Lung microvascular endothelial cell (primary cell): Measurements from ENCODE around the gene HOXA3. TPM values are rescaled to one million over a fixed set of nuclear protein-coding genes. Genes with fewer than 3 reads are reported as not detected.
A peak's percentile ranks its signal among the peaks of the same experiment; 100 is the strongest.

Source experiments
- DNase-seq, 2 donors: peaks; one replicate each; pipeline versions ENCODE4 v3.0.0 to v3.0.0-alpha.2; 2010; ENCODE audit warnings: low read depth in 2 of 2
- total RNA-seq: library from RNA; depleted of rRNA; stranded (reverse); fragments of >200 nt; gene quantifications from 2 replicates; pipeline ENCODE4 v1.2.1, GENCODE V29; 2014

The HOXA3 gene
- total RNA-seq, 1 donor from 2014 or later = 5.0 TPM

- no peak for DNase-seq
Measured at GRCh38 chr7:27131390-27131819, 21.0 kb downstream of the HOXA3 start.

DNA sequence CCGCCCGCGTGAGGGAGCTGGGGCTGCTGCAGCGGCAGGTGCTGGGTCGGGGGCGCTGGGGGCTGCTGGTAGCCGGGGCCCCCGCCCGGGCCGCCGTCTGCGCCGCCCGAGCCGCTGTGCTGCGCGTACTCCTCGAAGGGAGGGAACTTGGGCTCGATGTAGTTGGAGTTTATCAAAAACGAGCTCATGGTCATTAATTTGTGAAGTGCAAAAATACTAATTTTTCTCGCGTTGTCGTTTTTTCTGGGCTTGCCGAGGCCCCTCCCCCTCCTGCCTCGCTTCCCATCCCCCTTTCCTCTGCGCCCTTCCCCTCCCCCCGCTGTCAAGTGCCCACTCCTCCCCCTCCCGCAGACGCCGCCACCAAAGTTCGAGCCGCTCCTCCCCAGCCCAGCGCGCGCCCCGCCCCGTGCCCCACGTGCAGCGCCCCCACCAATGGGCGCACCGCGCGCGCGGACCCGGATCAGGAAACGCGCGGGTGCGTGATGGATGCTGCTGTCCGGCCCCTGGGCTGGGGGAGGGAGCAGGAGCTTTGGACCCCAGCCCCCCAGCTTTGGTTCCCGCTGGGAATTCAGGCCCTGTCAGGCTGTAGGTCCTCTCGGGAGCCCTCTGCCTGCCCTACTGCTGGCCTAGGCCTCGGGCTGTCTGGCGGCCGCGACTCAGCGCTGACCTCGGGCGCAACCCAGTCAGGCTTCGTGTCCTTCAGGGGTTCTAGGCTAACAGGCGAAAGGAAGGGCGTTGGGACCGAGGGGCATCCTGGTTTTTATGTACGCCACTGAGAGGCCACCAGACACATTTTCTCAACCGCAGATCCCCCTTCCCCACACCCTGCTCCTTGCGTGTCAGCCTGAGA is 21.6 kb downstream of the HOXA3 start, which contains the start of gene HOXA4:
Gene HOXA4, minus strand, starts transcription at position 218 of the 850 bp plus-strand sequence. Its CDS starts 24 bp downstream, at position 194.
- peak; percentile 95 to 96 for DNase-seq

- DNase-seq = peak; percentile 63 to 68
Measured at GRCh38 chr7:27129729-27130539, 22.4 kb downstream of the HOXA3 start.

GRCh38 chr7:27128776-27129728 is 23.3 kb downstream of the HOXA3 start:
- DNase-seq = peak in 1 of 2 donors; percentile 45

DNA sequence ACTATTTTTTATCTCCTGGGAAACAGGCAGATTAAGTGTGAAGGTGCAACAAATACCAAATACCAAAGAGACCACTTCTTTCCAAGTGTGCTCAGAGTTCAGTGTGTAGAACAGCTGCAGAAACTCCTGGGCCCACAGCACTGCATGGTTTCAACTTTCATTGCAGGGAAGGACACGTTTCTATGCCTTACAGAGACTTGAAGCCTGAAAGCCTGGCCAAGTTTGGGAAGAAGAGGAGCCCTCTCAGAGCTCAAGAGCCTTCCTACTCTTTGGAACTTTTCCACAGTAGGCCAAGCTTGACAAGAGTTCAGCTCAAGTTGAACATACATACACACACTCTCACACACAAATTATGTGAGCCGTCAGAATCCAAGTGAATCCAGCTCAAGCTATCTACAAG is 24.3 kb downstream of the HOXA3 start:
- DNase-seq = peak in 1 of 2 donors; percentile 31

- DNase-seq = no peak
Measured at GRCh38 chr7:27126596-27127327, 25.6 kb downstream of the HOXA3 start.

DNA sequence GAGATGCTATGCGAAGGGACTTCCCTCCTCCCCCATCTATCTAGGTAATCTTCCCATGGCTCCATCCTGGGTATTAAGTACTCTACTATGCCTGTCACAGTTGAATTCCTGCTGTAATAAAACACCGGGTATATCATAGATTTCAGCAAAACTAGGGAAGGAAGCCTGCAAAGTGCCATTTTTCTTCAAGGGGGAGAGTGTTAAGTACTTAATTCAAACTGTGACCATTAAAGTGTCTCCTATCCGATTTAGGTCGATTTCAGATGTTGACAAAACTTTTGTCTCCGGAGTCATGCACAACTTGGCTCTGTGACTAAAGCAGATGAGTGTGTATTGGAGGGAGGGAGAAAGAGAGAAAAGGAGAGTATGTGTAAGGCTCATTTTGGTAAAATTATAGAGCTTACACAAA is 26.4 kb downstream of the HOXA3 start:
- DNase-seq = peak in 1 of 2 donors; percentile 11

DNA sequence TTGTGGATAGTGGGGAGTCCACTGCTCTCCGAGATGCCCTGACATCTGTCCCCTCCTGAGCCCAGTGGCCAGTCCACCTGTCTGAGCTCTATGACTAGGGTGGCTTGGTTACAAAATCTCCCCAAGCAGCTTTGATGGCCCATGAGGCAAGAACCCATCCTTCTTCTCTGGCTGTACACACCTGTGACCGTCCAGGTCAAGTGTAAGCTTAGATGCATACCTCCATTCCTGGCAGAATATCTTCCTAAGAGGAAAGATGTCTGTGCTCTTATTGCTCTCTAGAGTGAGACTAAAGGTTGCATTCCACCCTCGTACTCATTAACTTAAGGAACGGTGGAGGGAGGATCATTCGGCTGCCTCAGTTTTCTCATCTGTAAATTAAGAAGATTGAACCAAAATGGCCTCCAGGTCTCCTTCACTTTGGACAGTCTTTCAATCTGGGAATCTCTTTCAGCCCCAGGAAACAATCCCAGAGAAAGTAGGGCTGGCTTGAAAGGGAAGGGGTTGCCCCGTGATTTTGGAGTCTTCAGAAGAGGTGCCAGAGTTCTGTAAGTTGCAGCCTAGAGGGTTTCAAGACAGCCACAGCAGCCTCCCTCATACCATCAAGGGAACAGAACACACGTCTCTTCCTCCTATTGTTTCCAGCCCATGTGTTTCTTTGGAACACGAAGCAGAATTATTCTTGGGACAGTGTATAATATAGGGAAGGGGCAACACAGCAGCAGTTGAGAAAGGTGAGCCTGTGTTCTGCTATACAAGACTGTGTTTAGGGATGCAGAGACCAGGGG is 27.3 kb downstream of the HOXA3 start:
- DNase-seq = peak in 1 of 2 donors; percentile 56

GRCh38 chr7:27124096-27124901 is 28.1 kb downstream of the HOXA3 start:
- DNase-seq = peak in 1 of 2 donors; percentile 85

DNA sequence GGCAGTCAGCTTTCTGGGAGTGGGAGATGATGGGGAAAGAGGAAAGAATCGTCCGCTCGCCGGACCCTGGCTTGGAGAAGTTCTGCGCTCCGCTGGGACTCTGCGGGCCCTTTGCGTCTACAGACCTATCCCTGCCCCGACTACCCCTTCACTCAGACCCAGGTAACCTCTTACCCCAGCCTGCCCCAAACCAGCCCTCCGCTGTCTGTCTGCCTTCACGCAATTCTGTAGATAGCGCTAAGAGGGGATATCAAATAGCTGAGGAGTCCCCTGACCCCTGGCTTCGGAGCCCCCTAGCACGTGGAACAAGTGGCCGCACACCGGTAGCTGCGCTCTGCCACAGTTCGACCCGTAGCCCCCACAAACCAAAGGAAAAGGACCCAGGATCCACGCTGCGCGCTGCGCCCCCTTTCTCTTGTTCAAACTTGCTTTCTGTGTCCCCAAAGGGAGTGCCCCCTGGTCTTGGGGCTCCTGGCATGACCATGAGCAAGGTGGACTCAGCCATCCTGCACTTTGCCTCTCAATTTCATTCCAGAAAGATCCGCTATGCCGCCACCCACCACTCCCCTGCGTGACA is 28.8 kb downstream of the HOXA3 start:
- no peak for DNase-seq

DNA sequence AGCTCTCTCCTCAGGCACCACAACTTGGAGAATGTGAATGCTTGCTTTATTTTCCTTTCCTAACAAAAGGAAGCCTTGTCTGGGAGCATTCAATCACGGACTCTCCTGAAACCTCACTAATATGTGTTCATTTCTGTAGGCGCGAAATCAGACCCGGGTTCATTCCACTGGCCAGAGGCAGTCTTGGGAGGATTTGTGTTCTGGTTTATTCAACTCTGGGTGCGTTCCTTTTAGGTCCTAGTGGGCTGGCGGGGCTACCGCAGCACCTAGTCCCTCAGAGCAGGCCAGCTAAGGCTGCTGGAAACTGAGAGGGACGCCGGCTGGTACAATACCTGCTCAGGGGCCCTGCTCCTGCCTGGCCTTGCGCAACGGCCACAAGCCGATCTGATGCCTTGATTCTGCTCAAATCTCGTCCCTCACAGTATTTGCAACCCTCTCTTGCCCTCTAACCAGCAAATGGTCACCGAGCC is 29.3 kb downstream of the HOXA3 start:
- peak in 1 of 2 donors; percentile 46 for DNase-seq

DNA sequence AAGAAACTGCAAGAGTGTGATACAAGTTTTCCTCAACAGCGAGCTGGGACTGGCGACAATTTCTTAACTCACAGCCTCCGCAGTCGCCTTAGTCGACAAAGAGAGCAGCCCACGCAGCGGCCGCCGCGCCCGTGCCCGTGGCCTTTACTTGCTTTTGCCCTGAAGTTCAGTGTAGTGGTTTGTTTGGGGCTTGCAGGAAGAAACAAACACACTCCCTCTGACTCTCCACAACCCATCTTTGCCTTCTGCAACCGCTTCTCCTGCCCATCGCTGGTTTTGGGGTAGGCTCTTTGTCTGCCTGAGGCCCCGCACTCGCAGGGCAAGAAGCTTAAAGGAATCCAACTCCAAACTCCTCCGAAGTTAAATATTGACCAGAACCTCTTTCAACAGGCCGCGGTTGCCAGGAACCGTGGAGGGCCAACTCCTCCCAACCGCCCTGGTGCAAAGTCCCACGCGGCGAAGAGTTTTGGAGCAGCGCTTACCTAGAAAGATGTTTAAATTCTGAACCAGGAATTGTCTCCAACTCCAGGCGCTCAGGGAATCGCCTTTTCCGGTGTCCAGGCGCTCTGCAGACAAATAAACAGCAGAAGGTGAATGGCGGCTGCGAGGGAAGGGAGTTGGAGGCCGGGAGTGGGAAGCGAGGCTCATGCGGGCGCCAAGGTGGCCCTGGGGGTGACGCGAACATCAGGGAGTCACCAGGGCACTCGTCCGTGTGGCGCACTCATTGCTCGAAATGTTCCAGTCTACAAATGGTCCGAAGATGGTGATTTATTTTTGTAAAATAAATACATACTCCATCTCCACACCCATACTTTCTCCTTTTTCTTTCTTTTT is 30.1 kb downstream of the HOXA3 start:
- peak in 1 of 2 donors; percentile 56 for DNase-seq

DNA sequence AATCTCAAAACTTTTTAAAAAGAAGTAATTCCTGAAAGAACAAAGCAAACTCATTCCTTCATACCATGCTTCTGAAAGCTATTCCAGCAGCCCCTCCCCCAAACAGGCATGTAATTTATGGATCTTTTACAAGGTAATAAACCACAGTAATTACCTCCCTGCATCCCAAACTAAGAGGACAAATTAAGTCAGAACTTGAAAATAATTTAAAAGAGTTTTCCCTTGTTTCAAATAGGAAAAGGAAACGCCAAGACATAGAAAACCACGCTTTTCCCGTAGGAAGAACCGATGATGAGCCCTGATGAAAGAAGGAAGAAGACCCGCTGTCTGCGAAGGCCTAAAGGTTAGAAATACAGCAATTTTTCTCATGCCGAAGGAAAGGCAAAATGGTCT is 30.7 kb downstream of the HOXA3 start:
- DNase-seq = no peak

- peak in 1 of 2 donors; percentile 15 for DNase-seq
Measured at GRCh38 chr7:27119412-27119911, 32.9 kb downstream of the HOXA3 start.

DNA sequence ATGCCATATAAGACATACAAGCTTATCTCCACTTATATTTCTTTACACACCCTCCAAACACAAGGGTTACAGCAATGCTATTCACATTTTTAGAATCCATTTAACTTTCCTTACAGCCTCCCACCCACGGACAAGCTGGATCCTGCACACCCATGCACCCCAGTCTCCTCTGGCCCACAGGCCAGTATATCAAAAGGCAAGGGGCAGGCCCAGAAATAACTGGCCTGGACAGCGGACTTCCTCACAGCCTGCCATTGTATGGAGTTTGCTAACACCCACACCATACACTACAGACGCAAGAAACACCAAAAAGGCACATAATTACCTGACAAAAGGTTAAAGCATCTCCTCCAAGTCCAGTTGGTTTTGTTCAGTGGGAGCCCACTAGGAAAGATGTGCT is 33.8 kb downstream of the HOXA3 start:
- peak; percentile 27 to 57 for DNase-seq

DNA sequence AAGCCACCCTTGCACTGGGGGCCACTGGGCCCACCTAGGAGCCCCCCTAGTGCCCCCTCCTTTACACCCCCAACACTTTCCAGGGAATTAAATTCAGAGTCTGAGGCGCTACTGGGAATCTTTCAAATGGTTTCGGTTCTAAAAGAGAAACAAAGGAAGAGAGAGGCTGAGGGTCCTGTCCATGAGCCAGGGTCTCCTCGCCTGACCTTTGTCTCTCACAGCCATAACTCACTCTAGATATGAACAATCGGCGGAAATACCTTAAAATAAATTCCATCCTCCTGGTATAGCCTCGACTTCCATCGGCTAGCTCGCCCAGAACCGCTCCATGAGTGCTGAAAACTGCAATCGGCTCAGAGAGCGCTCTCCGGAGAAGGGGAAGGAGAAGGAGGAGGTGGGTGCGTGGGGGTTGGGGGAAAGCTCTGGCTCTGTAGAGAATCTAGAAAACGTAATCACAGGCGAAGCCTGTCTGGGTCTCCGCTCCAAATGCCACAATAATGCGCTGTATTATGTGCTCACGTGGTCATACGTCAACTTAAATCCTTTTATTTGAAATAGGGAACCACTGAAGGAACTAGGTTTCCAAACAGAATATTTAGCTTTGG is 34.4 kb downstream of the HOXA3 start:
- DNase-seq = peak; percentile 90
